Activated naive CD4-positive, alpha-beta T cell (primary cell): ENCODE results near the gene SEPTIN8.

Source experiments
- DNase-seq, 4 experiments: peaks; one replicate each; lab custom pipeline; 2025; lab: John Stamatoyannopoulos, UW

The SEPTIN8 gene

DNA sequence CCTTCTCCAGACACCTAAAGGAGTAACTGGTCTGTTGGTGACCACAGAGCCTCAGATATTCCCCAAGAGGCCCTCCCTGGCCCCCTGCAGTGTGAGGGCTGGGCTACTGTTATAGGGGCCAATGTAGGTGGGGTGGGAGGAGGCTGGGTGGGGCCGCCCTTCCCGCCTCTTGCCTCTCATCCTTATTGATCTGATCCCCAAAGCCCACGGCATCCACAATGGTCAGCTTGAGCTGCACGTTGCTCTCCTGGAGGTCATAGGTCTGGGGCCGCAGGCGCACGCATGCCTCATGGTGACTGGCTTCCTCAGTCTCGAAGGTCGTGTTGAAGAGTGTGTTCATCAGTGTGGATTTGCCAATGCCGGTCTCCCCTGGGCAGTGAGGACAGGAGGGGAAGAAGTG, 13.0 kb downstream of the SEPTIN8 start:
- DNase-seq = no peak

DNA sequence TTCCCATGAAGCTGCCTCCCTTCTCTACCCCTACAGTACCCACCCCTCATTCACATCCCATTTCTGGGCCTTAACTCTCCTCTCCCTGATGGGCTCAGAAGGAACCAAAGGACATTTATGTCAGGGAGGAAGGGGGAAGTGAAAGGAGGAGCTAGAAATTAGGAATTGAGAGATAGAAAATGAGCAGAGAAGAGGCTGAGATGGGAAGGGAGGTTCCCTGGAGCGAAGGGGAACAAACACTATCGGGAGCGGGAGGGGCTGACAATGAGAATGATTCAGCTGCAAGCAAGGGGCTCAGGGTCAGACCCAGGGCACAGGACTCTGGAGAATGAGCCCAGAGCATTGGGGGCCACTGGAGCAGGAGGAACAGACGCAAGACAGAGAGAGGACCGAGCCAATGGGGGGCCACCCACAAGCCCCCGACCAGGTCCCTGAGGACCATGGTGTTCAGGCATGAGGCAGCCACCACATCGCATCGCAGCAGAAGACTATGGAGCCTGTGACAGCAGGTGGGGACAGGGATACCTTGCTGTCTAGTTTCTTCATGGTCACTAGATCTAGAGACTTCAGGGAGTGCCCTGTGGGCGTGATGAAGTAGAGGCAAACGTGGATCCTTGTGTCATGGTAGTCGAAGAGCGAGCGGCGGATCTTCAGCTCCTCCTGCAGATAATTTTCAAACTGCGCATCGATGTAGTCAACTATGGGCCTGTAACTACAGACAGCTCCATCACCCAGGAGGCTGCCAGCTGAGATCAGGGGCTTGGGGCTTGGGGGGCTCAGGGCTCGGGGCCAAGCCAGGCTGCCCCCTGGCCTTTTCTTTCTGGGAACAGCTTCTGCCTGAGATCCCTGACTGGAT, 13.6 kb downstream of the SEPTIN8 start:
- no peak for DNase-seq

DNA sequence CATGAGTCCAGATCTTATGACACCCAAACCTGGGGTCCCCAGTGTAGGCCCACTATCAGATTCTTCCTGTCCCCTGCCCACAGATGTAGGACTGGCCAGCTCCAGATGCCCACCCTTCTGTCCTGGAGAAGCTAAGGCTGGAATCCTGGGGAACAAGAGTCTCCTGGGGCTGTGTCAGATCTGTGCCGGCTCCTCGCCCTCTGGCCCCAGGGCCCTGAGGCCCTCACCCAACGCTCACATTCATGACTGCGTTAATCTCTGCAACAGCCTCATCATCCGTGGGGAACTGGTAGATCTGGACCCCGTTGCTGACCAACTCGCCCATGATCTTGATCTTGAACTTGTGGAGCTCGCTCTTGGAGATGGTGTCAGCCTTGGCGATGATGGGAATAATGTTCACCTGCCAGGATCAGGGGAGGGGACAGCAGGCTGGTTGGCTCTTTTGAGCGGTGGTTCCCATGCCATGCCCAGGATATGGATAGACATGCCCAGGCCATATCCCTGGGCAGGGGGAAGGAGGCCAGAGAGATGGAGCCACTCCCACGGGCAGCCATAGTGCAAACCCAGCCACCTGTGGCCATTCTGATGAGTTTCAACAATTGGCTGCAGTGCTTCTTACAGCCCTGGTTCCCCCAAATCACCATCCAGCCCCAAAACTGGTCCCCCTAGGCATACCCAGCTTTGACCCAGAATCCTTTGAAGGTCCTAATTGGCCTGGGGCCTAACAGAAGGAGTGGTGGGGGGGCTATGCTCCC, 14.6 kb downstream of the SEPTIN8 start:
- DNase-seq = no peak

DNA sequence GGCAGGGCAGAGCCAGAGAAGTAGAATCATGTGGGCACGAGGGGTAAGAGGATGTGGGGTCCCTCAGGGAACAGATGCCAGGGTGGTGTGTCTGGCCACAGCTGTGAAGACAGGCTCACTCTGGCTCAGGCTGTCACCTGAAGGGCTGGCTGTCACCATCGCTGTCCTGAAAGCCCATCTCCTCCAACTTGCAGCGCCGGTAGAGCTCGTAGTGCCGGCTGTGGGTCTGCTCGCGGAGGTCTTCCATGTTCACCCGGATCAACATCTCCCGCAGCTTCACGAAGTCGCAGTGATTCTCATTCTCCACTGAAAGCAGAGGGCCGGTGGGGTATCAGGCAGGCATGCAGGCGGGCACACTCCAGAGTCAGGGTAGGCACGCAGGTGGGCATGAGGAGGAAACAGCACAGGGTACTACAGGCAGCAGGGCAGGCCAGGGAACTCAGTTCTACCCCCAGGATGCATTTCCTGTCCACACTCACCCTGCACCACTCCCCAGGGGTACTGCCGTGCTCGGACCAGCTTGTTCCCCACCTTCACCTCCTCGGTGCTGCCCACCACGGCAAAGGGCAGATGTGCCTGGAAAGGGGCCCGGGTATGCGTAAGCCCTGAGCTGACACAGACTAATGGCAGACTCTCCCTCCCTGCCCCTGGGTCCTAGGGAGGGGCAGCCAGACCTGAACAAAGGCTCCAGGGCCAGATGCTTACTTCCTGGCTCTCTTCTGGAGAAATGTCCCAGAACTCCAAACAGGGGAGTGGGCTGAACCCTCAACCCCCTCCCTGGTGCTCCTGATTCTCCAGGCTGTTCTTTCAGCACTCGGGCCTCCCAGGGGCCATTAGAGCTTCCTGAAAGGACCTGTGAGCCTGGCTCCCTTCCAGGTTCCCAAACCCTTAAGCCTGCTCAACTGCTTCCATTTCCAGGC, 15.5 kb downstream of the SEPTIN8 start:
- DNase-seq = no peak

DNA sequence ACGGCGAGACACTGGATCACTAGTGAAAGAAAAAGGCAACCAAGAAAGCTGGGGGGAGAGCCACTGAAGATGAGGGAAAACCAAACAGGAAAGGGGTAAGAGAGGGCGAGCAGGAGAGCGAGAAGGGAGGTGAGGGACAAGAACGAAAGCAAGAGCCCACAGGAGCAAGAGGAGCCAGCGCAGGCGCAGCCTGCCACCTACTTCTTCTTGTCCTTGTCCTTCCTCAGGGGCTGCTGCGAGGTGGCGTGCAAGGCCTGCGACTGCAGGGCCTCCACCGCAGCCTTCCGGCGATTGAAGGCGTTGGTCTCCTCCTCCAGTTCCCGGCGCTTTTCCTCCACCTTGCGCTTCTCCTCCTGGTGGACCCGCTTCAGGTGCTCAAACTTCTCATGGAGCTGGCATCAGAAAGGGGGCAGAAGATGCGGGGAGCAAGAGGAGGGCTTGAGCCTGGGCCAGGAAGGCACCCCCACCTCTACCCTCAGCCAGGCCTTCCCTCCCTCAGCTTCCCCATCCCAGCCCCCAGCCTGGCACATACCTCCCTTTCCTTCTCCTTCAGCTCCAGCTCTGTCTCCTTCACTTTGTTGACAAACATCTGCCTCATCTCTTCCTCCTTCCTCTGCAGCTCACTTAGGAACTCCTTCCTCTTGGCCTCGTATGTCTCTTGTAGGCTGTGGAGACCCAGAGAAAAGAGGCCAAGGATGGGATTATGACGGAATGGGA, 16.3 kb downstream of the SEPTIN8 start:
- DNase-seq = no peak

DNA sequence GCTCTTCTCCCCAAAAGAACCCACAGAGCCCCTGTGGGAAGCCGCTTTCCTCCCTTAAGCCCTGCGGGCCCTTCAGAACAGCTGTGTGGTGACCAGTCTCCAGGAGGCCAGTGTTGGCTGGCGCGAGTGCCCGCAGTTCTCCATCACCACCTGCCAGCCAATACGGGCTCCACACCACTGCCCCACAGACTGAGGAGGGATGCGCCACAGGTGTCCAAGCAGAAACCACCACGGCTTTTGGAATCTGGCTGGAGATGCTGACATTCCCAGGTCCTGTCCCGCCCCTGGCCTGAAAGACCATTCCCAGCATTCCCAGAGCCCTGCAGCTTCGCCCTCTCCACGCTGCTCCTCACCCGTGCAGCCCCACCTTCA, 17.0 kb downstream of the SEPTIN8 start:
- DNase-seq = no peak

DNA sequence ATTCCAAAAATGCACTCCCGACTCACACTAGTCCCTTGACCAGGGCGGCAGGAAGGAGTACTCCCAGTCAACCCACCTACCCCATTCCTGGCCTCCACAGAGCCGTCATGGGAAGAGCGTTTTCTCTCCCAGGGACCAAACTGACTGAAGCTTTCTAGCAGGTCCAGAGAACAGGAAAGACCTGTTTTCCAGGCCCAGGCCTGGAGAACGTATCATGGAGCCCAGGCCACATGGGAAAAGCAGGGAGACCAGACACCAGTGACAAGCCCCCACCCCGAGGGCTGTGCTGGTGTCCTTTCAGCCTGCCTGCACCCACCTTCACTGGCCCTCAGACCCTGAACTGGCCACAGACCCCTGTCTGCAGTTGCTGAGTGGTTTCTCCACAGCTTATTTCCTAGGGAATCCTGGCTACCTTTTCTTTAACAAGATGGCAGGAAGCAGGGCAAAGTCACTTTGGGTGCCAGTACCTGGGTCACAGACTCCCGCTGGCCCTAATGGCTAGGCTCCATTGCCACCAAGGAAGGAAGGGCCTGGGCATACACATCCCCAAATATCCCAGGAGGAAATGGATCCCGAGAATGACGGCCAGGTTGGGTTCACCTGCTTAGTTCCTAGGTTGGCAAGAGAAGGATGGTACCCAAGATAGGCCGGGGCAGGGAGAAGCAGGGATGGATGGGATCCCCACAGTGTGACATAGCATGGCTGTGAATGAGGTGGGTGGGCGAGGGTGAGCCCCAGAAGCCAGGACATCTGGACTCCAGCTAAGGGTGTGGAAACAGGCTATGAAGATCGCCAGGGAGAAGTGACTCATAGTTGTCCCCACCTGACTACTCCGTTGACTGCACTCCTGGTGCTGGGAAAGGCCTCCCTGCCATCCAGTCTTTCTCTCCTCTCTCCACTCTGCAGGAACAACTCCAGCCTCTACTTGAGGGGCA, 17.7 kb downstream of the SEPTIN8 start:
- no peak for DNase-seq

DNA sequence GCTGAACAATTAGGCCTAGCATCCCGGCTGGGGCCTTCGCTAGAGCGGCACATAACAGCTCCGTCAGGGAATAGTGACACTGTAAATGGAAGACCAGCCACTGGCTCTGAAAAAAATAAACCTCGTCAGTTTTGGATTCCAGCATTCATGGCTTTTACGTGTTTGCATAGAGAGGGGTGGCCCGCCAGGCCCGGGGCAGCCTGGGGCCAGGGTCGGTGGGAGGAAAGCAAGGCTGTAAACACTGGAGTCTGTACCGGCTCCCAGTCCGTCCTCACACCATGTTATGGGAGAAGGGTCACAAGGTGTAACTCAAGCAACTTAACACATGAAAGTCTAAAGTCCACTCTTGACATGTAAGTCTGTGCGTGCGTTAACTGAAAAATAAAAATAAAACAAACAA, 18.6 kb downstream of the SEPTIN8 start:
- no peak for DNase-seq

DNA sequence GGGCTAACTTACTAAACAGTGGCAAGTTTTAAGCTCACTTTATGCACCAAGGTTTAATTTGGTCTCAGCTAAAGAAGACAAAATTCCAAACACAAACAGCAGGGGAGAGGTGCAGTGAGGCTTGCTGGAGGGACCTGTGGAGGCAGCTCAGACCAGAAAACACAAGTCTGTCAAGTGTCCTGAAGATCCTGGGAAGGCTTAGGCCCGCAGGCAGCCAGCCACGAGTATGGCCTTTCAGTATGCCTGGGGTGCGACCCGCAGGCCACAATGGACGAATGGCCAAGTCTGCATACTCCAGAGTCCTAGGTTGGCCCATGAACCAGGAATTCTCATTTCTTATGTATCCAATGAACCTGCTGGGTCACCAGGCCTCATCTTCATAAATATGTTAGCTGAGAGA, 20.5 kb downstream of the SEPTIN8 start:
- no peak for DNase-seq

DNA sequence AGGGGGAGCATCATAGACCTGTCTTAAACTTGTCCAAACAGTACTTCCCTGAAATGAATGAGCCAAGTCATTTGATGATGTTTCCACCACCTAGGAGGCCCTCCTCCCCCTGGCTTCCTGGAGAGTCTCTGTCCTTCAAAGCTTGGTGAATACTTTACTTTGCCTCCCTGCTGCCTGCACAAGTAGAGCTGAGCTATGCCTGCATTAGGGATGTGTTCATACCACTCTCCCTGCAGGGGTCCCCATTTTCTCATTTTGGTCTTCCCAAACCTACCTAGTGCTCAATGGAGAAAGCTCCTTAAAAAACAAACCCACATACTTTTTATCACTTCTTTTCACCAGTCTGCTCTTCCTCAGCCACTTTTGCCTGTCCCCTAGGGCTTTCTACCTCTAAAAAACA, 22.1 kb downstream of the SEPTIN8 start:
- no peak for DNase-seq

DNA sequence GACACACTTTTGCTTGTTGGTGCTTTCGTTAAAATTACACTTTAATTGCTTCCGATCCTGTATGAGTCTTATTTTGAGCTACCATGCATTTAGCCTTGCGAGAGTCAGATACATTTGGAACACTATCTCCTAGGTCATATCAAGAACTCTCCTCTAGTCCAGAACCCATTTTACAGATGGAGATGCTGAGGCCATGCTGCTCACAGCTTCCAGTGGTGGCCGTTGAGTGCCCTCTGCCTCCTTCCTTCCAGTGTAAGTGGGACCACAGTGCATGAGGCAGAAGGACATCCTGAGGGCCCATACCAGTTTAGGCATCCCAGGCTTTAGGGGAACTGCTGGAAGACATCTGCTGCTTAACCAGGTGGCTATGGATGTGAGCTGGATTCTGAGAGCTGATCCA, 22.9 kb downstream of the SEPTIN8 start:
- no peak for DNase-seq

DNA sequence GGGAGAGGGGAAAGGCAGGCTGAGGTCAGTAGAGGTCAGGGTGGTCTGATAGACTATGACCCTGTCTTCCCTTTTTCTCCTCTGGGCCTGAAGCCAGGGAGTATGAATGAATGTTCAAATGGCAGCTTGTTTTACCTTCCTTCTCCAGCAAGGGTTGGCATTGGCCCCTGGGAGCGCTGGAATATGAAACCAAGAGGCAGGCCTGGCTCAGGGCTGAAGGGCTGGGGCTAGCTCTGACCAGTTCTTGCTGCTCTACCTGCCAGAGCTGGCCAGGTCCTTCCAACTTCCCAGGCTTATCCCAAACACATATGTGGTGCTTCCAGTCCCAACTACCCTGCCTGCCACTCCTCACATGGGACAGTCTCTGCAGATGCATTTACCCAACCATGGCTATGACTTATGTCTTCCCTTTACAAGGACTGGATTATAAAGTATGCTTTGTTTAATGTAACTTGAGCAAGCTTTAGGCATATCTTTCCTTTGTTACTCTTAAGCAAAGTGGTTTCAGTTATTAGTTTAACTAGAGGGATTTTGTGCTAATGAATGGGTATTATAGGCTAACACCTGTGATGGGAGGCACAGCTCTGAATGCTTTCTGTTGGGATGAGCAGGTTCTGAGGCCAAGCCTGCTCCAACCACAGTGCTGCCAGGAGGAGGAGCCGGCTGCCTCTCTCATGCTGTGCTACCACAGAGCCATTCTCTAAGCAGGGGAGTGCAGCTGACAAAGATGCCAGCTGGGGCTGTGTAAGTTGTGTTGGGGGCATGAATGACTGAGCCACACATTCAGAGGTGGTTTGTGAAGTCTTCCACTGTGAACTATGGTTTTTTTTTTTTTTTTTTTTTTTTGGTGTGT, 23.7 kb downstream of the SEPTIN8 start:
- DNase-seq = no peak

DNA sequence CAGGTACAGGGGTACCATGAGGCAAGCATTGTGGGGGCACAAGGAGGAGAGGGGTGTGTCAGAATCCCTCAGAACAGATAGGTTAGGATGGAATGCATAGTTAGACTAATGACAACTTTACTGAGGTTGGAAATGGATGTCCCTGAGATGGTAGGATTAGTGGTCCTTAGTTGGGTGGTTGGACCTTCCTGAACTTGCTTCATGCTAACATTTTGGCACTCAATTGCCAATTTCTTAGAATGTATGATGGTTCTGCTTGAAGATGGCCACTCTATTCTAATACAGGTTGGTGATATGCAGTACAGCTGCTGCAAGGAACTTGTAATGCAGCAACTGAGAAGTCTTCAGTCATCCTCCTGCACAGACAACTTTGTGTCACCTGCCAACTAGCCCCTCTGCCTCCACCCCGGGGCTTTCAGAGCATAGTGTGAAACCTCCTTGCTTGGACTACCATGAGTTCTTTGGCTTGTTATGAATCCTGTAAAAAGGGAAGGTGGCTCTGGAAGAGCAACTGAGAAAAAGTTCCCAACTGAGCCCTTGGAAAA, 24.4 kb downstream of the SEPTIN8 start:
- DNase-seq = no peak

DNA sequence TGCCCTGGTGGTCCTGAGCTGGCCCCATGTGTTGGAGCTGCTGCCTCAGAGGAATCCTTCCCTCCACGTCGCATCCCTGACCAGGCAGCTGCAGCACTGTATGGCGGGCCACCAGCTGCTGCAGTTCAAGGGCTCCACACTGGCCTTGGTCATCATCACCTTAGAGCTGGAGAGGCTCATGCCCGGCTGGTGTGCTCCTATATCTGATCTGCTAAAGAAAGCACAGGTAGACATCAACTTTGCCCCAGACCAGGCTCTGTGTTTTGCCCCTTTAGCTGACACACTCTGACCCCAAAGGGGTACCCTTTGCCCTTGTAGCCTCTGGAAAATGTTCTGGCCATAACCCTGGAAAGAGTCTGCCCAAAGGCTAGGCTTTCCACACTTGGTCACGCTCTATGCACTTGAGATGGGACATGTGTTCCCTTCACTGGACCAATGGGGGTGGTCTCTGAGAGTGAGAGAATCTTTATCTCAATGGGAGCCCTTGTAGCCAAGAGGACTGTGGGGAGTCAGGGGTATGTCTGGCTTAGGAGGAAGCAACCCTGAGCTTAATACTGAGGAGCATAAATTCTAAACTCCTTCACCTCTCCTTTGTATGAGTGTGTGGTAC, 25.0 kb downstream of the SEPTIN8 start:
- DNase-seq = no peak

DNA sequence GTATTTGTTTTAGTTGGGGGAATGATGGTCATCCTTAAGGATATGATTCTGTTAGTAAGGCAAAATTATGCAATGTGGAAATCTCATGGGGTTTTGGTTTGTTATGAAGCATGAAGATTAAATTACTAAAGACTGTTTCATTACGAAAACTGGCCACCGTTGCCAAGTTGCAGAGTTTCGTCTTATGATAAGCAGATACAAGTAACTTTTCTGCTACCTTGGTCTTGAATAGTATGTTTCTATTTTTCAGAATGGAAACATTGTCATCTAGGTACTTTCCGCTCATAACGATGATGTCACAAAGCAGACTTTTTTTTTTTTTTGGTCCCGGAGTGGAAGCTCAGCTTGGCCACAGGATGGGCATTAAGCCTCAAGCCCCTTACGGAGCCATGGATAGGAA, 25.6 kb downstream of the SEPTIN8 start:
- DNase-seq = no peak

DNA sequence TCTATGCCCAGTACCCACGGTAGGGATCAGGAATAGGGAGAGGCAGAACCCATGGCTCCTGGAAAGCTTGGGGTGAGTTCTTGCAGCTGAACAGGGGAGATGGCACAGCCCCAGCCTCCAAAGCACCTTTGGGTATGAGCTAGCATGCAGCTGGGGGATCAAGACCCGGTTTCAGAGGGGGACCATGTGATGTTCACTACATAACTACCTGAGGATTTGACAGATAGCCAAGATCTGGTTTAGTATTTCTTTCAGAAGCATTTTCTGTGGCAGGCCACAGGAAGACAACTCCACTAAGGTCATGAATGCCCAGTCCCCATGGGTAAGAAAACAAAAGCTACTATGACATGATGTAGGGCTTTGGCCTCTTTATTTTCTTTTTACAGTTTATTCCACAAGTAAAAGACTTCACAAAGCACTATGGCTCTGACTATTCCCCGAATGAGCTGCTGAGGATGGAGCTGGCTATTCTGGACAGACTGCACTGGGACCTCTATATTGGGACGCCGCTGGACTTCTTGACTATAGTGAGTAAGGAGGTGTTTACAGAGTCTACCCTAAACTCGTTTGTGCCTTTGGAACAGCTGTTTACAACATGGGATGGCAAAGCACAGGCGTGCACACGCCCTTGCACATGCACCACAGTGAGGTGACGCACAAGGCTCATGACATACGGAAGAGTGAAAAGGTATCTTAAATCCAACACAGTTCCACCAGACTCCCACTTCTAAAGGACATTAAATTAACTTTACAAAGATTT, 26.4 kb downstream of the SEPTIN8 start:
- no peak for DNase-seq

DNA sequence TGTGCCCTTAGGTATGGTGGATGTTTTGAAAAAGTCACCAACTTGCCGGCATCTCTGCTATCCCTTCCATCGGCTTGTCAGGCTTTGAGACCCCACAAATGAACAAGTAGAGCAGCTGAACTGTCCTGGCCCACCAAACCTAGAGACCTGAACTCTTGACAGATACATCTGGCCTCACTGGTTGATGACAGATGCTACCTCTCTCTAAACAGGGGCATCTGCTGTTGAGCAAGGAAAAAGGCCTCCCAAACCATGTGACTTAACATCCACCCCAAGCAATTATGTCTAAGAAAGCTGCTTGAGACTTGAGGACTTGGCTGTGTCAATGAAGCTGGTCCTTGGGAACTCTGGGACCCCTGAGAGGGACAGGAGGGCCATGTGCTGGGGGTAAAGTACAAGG, 27.5 kb downstream of the SEPTIN8 start:
- no peak for DNase-seq

DNA sequence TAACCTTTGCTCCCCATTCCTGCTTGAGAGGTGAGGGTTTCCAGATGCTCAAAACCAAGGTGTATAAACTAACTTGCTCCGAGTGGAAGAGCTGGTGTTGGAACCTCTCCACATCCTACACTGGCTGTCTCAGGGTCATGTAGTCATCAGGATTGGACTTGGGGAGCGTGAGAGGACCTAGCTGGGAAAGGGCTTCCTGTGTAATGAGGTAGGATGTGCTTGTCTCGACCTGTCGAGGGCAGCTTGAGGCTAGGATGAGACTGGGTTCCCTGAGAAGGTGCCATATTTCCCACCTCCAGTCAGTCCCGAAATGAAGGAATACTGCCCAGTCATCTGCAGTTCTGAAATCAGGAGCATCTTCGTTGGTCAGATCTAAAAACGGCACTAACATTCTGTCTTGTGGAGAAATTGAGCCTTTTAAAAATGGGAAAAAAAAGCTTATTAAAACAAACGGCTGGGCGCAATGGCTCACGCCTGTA, 28.5 kb downstream of the SEPTIN8 start:
- DNase-seq = no peak
